ENCODE data around the gene SLC46A3. TPM values are rescaled to one million over a fixed set of nuclear protein-coding genes. Genes with fewer than 3 reads are reported as not detected.

Gene SLC46A3
- total RNA-seq, 6 donors from 2014 or later = 5.8 to 25.0 (median 14.6) TPM

GRCh38 chr13:28671126-28671792 is 47.5 kb downstream of the SLC46A3 start:
- Histone ChIP-seq H3K36me3 (peaks cover 67 to 100% (median 88%) of the 10 kb centered on the region in 4 donors), H3K9me3 (no peaks in the 10 kb centered on the region), H3K4me1 (peaks cover 0 to 8% (median 2%) of the 10 kb centered on the region in 4 donors), H3K4me3 (no peak overlapping the region), H3K27me3 (no peaks in the 10 kb centered on the region), H3K27ac (peak overlapping the region in 2 of 4 donors; percentile 22 to 45)
- TF ChIP-seq POLR2AphosphoS5 (IDR thresholded peaks at IDR 0.05) = no peak
- TF ChIP-seq EP300 (IDR thresholded peaks at IDR 0.05) = no peak
- no peak for TF ChIP-seq CTCF (IDR thresholded peaks at IDR 0.05)
- no peak for TF ChIP-seq POLR2A (IDR thresholded peaks at IDR 0.05)
- DNase-seq (no peak), ATAC-seq (ENCODE audit: low FRiP score in 2 of 2) (no peak)

GRCh38 chr13:28666897-28667488 is 51.8 kb downstream of the SLC46A3 start:
- Histone ChIP-seq H3K4me1 (peaks cover 0 to 8% (median 2%) of the 10 kb centered on the region in 4 donors), H3K36me3 (peaks cover 36 to 100% (median 81%) of the 10 kb centered on the region in 4 donors), H3K4me3 (no peak overlapping the region), H3K9me3 (no peaks in the 10 kb centered on the region), H3K27me3 (no peaks in the 10 kb centered on the region), H3K27ac (no peak overlapping the region)
- DNase-seq (no peak), ATAC-seq (ENCODE audit: low FRiP score in 2 of 2) (no peak)
- TF ChIP-seq POLR2AphosphoS5 (IDR thresholded peaks at IDR 0.05) (no peak), EP300 (IDR thresholded peaks at IDR 0.05) (no peak), CTCF (IDR thresholded peaks at IDR 0.05) (no peak), POLR2A (IDR thresholded peaks at IDR 0.05) (no peak)
- WGBS, 2 donors = 95 to 96% methylated on average over 9 of the region's 9 CpGs

- H3K9me3 ChIP-seq = no peaks in the 10 kb centered on the region
- peaks cover 0 to 40% (median 19%) of the 10 kb centered on the region in 4 donors for H3K36me3 ChIP-seq
- ATAC-seq (ENCODE audit: low FRiP score in 2 of 2) (peak in 1 of 2 donors; percentile 62), DNase-seq (no peak)
- no peaks in the 10 kb centered on the region for H3K27me3 ChIP-seq
- H3K27ac ChIP-seq = peak overlapping the region; percentile 93 to 99 (median 96)
- TF ChIP-seq EP300 (IDR thresholded peaks at IDR 0.05) = no peak
- H3K4me1 ChIP-seq = peaks cover 34 to 41% (median 36%) of the 10 kb centered on the region in 4 donors
- 10 to 11% methylated on average over 4 of the region's 4 CpGs for WGBS, 2 donors
- H3K4me3 ChIP-seq = peak overlapping the region; percentile 59 to 92 (median 78)
Measured at GRCh38 chr13:28659621-28659970, 59.2 kb downstream of the SLC46A3 start.

GRCh38 chr13:28658796-28659620 is 59.8 kb downstream of the SLC46A3 start, which contains the start of gene POMP:
TSS of gene POMP (plus strand) at chr13:28659130. CDS start at chr13:28659185, 55 bp downstream.
- H3K36me3 ChIP-seq = peaks cover 0 to 34% (median 13%) of the 10 kb centered on the region in 4 donors
- H3K9me3 ChIP-seq = no peaks in the 10 kb centered on the region
- TF ChIP-seq CTCF (IDR thresholded peaks at IDR 0.05) (peak in 2 of 6 experiments; percentile 5 to 12), POLR2A (IDR thresholded peaks at IDR 0.05) (peak; percentile 14 to 99 (median 88)), EP300 (IDR thresholded peaks at IDR 0.05) (peak; percentile 95 to 98 (median 98)), POLR2AphosphoS5 (IDR thresholded peaks at IDR 0.05) (peak; percentile 100)
- no peaks in the 10 kb centered on the region for H3K27me3 ChIP-seq
- H3K4me1 ChIP-seq = peaks cover 34 to 41% (median 37%) of the 10 kb centered on the region in 4 donors
- DNase-seq = peak; percentile 93 to 98
- ATAC-seq (ENCODE audit: low FRiP score in 2 of 2) = peak; percentile 96 to 99
- WGBS, 2 donors = 0% methylated on average over 5 to 64 of the region's 64 CpGs
- H3K4me3 ChIP-seq = peak within 1 kb of the TSS; percentile 59 to 92 (median 78)
- peak within 1 kb of the TSS; percentile 93 to 99 (median 96) for H3K27ac ChIP-seq

- TF ChIP-seq CTCF (IDR thresholded peaks at IDR 0.05) (no peak), POLR2AphosphoS5 (IDR thresholded peaks at IDR 0.05) (no peak), POLR2A (IDR thresholded peaks at IDR 0.05) (no peak), EP300 (IDR thresholded peaks at IDR 0.05) (no peak)
- Histone ChIP-seq H3K36me3 (peaks cover 0 to 29% (median 8%) of the 10 kb centered on the region in 4 donors), H3K9me3 (no peaks in the 10 kb centered on the region), H3K27me3 (no peaks in the 10 kb centered on the region), H3K27ac (peak overlapping the region; percentile 93 to 99 (median 96)), H3K4me1 (peaks cover 34 to 43% (median 38%) of the 10 kb centered on the region in 4 donors), H3K4me3 (peak overlapping the region; percentile 59 to 92 (median 78))
- DNase-seq = no peak
- WGBS, 2 donors = 0 to 1% methylated on average over 8 of the region's 8 CpGs
- ATAC-seq (ENCODE audit: low FRiP score in 2 of 2) = peak in 1 of 2 donors; percentile 28
Measured at GRCh38 chr13:28658539-28658795, 60.3 kb downstream of the SLC46A3 start.

Measured in upper lobe of left lung (tissue), 6 donors.